Stimulated activated CD8-positive, alpha-beta memory T cell treated with anti-CD3 and anti-CD28 coated beads, Interleukin-4, amount 100 ng/mL, for 4 hours (primary cell): ENCODE data around the gene FOXS1.
"Not testable (repeated sequence)": the region's sequence is repeated elsewhere in the genome, so short reads cannot be mapped to it uniquely, and the experiment has no call there.

Experiments
- DNase-seq, 2 donors: peaks; one replicate each; pipeline ENCODE4 v3.0.0-alpha.2; 2020; ENCODE audit warnings: low read depth in 2 of 2, low spot score in 1 of 2

FOXS1 gene

DNA sequence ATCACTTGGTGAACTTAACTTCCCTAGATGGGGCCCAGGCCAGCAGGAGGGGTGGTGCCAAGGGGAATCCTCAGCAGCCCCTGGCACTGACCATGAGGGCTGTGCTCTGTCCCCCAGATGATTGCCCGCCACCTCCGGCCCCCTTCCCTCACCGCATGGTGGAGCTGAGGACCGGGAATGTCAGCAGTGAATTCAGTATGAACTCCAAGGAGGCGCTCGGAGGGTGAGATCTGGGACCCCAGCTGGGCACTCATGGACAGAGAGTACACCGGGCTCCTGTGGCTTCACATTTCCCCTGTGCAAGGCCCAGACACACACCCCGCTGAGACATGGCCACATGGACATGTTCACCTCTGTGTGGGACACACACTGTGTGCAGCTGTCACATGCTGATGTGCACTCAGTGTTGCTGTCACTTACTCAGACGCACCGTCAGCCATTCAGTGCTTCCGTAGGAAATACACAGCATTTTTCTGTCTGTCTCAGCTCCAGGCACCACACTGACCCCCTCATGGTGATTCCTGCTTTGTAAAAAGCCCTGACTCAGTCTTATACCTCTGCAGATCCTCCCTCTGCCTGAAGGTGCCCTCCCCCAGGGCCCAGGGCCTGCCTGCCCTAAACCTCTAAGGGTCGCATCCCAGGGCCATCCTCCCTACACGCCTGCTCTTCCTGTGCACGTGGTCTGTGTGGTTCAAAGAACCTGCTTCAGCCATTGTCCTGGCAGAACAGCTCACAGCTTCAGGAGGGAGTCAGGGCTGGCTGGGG lies 21.9 kb downstream of the FOXS1 start:
- DNase-seq: no peak

DNA sequence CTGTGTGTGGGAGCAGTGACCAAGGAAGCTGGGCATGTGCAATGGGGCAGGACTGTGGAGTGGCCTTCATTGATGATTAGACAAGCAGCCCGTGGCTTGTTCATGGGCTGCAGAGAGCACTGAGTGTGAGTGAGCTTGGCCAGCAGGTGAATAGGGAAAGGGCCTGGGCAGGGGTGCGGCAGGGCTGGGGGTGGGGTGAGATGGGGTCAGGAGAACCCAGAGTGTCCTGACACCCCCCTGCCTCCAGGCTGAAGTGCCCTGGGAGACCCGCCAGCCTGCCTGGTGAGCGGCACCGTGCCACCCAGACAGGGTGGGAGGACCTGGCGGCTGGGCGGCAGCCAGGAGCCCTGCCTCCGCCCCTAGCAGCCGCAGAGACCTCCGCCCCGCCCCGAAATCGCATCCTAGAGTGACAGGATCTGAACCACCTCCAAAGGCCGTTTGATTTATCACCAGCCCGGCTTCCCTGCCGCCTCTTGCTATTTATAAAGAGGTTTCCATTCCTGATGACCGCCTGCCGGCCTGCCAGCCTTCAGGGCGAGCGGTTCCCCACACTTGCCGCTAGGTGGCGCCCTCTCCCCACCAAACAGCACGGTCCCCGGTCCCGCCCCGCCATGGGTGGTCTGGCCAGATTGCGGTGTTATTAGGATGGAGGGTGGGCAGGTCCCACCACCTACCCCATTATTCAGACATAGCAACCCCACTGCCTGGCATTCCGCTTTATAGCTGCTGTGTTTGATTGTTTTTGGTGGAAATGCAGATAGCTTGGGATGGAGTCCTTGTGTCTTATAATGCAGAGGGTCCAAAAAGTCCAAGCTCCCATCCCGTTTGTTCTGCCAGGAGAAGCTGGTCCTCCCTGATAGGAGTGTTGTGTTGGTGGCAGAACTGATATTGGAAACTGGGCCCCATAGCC lies 22.7 kb downstream of the FOXS1 start:
- DNase-seq: peak; percentile 42 to 64

DNA sequence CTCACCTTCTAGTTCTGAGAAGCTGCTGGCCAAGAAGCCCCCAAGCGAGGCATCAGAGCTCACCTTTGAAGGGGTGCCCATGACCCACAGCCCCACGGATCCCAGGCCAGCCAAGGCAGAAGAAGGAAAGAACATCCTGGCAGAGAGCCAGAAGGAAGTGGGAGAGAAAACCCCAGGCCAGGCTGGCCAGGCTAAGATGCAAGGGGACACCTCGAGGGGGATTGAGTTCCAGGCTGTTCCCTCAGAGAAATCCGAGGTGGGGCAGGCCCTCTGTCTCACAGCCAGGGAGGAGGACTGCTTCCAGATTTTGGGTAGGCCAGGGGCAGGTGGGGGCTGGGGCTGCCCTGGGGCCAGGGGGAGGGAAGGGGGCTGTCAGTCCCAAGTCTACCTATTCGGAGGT lies 24.0 kb downstream of the FOXS1 start:
- DNase-seq: no peak

DNA sequence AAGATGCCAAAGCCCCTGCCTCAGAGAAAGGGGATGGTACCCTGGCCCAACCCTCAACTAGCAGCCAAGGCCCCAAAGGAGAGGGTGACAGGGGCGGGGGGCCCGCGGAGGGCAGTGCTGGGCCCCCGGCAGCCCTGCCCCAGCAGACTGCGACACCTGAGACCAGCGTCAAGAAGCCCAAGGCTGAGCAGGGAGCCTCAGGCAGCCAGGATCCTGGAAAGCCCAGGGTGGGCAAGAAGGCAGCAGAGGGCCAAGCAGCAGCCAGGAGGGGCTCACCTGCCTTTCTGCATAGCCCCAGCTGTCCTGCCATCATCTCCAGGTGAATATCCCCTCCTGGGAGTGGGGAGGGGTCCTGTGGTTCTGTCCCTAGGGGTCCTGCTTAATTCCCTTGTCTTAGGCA lies 25.2 kb downstream of the FOXS1 start:
- no peak for DNase-seq

DNA sequence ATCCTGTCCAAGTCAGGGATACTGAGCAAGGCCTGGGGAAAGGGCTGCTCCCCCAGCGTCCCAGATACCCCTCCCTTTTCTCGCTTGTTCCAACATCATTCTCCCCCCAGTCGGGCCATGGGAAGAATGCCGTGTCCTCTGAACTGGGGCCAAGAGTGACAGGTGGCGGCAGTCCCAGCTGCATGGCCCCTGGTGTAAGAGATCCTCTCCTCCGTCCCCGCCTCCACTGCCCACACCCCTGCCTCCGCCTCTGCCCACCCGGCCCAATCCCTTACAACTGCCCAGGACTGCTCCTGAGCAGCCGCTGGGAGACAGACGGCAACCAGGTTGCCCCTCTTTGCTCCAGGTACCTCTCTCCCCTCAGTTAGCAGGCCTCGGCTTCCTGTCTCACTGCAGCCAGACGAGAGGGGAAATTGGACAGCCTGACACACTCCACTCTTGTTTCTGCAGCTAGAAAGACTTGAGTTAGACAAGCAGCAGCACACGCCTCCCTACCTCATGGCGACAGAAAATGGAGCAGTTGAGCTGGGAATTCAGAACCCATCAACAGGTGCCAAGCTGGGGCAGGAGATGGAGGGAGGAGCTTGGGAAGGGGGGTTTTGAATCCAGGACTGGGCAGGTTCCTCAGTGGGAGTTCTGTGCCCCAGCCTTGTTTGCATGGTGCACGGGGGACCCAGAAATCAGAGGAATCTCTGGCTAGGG lies 26.2 kb downstream of the FOXS1 start, which contains the start of gene MYLK2:
Gene MYLK2 (plus strand): TSS at position 274 of the 702 bp plus-strand sequence. CDS start 225 bp downstream, at position 499.
- DNase-seq: no peak

DNA sequence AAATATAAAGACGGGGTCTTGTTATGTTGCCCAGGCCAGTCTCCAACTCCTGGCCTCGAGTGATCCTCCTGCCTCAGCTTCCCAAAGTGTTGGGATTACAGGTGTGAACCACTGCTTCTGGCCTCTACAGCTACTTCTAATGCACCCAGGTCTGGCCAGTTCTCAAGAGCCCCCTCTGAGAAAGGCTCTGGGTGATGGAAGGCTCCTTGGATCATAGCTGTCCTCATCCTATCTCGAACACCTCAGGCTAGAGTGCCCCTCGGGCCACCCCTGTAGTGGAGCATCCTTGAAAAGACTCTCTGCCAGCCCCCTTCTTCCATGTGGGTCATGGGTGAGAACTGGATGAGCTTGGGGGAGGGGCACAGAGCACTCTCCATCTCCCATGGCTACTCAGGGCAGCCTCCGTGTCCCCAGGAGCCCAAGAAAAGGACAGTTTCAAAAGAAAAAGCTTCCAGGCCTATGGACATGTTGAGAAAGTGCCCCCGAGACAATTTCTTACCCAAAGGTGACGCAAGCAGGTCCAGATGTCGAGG lies 27.0 kb downstream of the FOXS1 start:
- no peak for DNase-seq

DNA sequence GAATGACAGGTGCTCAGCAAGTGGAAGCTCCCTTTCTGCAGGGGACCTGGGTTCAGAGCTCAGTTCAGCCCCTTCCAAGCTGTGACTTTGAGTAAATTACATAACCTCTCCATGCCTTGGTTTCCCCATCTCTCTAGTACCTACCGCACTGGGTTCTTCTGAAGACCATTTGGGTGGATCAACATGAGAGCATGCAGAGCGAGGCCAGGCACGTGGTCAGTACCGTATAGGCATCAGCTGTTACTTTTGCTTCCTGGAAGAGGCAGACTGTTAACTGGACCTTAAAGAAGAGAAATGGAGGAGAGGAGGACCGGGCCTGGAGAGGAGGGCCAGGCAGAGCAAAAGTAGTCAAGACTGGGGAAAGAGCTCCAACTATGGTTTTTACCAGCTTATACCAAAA lies 27.9 kb downstream of the FOXS1 start:
- no peak for DNase-seq

DNA sequence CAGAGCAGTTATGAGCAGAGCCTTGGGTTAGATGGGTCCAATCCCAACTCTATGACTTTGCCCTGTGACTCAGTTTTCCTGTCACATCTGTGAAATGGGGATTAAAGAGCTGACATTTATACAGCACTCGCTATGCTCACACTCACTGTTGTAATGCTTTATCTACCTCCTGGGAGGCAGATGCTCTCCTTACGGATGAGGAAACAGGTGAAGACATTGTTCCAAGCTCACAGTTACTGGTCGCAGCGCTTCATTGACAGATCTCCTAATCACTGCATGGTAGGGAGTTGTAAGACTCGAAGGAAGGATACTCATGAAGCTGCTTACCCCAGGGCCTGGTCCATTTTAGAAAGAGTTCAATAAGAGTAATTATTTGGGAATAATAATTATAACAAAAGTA lies 29.2 kb downstream of the FOXS1 start:
- DNase-seq: no peak

DNA sequence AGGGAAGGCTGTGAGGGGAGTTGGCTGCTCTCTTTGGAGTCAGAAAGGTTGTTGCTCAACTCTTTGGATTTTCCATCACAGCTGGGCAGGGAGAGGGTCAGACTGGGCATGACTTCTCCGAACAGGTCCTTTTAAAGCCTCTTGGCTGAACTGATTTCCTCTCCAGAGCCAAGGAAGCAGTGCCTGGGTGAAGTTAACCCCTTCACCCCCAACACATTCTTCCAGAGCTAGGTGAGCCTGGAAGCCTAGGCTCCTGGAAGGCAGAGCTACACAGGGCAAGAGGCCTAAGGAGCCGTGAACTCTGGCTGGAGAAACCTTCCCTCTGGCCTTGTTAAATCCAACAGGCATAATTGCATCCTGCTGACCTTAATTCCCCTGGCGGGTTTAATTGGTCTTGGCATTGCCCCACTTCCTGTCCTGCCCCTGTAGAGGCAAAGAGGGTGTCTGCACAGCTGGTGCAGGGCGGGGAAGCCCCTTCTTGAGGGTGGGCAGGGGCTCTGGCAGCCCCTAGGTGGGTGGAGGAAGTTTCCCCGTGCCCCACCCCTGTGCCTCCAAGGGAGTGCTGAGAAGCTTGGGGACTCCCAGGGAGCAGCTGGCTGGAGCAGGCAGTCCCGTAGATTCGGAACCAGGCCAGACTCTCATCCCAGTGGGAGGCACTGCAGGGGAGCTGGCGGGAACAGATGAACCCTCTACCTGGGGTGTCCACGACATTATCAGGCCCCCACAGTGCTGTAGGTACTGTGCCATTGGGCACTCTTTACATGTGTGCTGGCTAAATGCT lies 29.8 kb downstream of the FOXS1 start:
- no peak for DNase-seq

DNA sequence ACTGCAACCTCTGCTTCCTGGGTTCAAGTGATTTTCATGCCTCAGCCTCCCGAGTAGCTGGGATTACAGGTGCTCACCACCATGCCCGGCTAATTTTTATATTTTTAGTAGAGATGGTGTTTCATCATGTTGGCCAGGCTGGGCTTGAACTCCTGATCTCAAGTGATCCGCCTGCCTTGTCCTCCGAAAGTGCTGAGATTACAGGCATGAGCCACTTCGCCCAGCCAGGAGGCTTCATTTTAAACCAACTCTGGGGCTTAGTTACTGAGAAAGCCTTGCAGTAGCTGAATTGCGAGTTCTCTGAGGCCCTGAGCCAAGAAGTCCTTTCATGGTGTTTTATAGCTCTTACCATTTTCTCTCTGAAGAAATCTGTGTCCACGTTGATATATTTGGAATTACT lies 31.3 kb downstream of the FOXS1 start:
- DNase-seq: not testable (repeated sequence)

DNA sequence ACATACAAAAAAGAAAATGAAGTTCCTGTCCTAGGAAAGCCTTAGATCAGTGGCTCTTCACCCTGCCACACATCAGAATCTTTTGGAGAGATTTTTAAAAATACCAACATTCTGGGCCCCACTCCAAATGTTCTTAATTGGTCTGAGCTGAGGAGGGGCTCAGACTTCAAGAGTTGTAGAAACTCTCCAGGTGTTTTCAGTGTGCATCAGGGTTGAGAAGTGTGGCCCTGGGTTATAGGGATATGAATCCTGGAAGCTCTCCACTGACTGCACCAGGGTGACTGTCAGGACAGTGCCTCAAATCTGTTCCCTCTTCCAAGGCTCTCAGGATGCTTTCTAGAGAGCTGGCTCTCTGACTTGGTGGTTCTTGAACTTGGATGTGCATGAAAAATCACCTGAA lies 31.8 kb downstream of the FOXS1 start:
- DNase-seq: no peak

DNA sequence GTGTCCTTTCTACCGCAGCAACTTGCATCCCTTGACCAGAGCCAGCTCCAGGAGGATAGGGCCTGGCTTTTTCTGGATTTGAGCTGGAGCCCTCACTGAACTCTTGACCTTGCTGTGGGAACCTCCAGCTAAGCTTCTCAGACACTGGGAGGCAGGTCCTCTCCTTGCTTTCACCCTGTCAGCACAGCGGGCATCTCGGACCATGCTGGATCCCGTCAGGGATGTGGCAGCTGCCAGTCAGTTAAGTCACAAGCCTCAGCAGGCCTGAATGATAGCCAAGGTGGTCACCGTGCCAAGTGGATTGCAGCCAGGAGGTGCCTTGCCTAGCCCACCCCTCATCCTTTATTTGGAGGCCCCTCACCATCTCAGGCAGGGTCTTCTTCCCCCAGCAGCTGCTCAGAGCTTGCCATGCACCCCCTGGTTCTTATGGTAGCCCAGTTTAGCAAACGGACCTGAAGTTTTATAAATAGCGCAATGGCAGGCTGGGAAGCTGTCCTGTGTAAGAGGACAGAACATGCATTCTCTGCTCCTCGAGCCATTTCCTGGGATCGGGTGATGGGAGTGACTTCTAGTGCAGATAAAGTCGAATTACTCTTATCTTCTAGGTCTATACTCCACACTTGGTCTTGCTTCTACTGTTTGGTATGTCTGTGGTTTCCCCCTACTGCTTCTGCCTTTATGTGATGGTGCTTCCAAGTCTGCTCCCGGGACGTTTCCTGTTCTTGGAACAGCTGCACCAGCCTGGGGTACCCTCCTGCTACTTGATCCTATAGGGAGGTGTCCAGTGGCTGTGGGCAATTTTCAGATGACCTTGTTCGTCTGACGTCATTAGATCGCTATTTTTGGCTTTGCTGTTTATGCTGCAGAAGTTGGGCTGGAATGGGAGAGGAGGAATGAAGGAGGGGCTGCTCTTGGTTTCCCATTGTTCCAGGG lies 33.3 kb downstream of the FOXS1 start:
- no peak for DNase-seq

DNA sequence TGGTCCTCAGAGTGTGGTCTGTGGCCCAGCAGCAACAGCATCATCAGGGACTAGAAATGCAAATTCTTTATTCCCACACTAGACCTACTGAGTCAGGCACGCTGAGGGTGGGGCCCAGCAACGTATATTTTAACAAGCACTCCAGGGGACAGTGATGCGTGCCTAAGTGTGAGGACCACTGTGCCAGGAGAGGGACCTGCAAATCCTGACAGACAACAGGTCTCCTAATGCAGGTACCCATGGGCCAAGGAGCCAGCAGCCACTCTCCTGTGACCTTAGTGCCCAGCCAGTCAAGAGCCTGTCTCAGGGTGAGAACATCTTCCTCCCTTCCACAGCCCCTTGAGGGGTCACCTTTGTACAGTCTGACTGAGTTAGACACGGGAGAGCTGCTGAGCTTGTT lies 34.2 kb downstream of the FOXS1 start:
- no peak for DNase-seq

DNA sequence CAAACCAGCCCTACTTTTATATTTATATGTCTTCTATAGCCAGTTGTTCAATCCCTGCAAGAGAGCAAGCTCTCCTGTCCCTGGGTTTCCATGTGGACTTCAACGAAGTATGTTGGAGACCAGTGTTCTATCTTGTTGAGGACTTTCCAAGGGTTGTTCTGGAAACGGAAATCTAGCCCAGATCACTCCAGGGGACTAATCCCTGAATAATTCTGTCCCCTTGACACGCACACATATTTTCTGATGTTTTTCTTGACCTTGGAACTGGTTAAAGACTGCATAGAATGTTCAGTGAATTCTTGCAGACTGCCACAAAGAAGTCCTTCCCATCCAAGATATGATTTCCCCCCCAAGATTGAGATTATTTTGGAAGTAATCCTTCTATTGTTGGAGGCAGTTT lies 35.7 kb downstream of the FOXS1 start:
- no peak for DNase-seq

DNA sequence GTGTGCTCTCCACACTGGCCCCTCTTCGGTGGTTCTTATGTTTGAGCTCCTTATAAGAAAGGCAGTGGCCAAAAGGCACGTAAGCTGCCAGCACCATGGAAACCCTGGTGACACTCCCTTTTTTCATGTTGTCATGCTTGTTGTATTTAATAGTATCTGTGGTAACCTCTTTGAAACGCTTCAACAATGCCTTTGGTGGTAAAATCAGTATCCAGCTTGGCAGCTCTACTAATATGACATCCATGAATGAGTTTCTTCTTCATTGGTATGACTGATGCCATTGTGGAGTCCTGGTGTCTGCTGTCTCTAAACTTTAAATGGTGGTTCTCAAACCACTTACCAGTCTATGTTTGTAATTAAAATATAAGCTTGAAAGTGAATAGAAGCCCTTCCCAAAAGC lies 36.9 kb downstream of the FOXS1 start:
- DNase-seq: no peak

DNA sequence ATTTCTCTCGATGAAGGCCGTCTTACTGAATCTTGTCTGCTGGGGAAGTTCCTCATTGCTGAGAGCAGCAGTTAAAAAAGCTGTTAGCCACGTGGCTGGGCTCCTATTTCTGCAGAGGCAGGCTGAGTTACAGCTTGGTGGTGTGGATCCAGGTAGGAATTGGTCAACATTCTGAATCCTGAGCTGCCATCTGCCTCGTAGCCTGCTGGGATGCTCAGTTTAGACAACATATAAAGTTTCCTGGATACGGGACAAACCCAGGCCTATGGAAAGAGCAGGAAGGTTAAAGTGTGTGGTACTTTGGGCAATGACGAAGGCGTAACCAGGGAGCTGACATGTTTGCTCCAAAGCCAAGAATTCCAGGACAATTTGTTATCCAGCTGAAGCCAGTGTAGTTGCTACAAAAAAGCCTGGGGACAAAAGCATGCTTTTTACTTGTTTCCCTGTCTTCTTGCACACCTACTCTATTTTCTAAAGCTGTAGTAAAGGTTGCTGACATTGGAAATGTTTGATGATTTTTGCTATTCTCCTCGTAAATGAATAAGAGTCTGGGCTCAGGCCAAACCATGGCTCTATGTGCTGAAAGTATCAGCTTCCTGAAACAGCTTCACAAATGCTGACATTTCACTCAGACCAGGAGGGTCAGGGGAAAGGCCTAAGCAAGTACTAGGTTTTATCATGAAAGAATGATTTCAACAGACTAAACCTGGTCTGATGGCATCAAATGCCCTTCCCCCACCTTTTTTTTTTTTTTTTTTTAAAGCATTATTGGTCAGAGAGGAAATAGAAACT lies 38.6 kb downstream of the FOXS1 start:
- no peak for DNase-seq

DNA sequence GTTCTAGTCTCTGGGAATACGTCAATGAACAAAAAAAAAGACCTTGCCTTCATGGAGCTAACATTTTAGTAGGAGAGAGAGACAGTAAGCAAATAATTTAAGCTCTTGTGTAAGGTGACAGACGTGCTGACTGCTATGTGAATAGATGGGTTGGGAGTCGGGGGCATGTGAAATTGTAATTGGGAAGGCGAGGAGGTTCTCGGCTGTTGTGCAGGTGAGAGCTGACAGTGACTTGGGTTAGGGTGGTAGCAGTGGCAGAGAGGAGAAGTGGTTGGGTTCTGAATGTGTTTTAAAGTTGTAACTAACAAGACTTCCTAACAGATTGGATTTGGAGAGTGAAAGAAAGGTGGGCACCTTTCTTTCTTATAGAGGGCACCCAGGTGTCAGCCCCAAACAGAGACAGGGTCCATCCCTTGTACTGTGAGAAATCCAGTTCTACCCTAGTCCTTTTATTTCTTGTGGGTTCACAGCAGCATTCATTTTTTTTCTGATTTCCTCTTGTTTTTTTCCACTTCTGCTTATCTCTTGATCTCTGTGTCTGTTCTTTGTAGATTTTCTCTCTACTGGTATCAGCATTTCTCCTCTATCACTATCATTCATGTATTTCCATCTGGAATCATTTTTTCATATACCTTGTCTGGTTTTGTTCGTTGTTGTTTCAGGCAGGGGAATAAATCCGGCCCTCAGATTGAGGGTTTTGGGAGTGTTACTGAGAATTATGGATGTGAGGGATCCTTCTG lies 41.7 kb downstream of the FOXS1 start:
- DNase-seq: no peak

DNA sequence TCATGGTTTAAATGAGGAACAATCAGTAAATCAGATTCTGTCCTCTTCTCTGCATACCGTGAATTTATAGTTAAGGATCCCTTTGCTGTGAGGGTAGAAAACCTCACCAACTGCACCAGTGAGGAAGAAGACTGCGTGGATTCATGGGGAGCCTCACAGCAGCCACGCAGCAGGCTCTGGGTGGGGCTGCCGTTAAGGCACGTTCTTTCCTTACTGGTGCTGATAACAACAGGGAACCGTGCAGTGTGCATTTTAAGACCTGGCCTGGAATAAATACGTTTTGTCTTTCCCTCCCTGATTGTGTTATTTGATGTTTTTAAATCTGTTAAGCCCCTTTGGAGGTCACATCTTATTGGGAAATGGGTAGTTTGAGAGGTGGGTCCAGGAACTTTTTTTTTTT lies 43.9 kb downstream of the FOXS1 start:
- DNase-seq: no peak
